ENCODE data around the gene RHAG.

DNA sequence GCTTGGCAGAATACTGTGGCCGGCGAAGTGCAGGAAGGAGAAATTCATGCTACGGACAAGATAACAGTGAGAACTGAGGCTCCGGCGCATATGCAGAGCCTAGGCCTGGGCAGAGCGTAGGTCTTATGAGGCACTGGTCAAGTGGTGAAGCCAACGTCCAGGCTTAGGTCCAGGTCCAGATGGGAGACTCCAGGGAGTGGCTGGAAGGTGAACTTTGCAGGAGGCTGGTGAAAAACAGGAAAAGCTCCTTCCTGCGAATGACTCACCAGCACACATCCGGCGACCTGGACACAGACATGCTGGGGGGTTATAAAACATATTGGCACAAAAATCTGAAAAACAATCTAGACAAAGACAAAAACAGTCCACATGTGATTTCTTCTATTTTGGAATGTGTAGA lies 70.8 kb downstream of the RHAG start:
- TF ChIP-seq, protein P1, sequence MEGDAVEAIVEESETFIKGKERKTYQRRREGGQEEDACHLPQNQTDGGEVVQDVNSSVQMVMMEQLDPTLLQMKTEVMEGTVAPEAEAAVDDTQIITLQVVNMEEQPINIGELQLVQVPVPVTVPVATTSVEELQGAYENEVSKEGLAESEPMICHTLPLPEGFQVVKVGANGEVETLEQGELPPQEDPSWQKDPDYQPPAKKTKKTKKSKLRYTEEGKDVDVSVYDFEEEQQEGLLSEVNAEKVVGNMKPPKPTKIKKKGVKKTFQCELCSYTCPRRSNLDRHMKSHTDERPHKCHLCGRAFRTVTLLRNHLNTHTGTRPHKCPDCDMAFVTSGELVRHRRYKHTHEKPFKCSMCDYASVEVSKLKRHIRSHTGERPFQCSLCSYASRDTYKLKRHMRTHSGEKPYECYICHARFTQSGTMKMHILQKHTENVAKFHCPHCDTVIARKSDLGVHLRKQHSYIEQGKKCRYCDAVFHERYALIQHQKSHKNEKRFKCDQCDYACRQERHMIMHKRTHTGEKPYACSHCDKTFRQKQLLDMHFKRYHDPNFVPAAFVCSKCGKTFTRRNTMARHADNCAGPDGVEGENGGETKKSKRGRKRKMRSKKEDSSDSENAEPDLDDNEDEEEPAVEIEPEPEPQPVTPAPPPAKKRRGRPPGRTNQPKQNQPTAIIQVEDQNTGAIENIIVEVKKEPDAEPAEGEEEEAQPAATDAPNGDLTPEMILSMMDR (conservative IDR thresholded peaks at IDR 0.05; ENCODE audit: low read depth, low read length), result no peak
- TF ChIP-seq EZH2 (IDR thresholded peaks at IDR 0.05; ENCODE audit: low read length, unreplicated experiment) (no peak), EZH2phosphoT487 (IDR thresholded peaks at IDR 0.05; ENCODE audit: borderline replicate concordance, low read length) (no peak)

All from PC-3 (cell line).